HG02571 (cell line): Measurements from ENCODE around the gene CPZ.

Experiments used
- ATAC-seq: cut with Tn5 transposase; IDR thresholded peaks from one replicate; pipeline ENCODE4 v1.9.1; 2021; ENCODE audit warnings: mild to moderate bottlenecking, moderate library complexity; ENCODE audit not compliant: unreplicated experiment

Gene CPZ

GRCh38 chr4:8592366-8593263 is at the start of gene CPZ:
Gene CPZ, plus strand, starts transcription at chr4:8592765. Its CDS starts 69 bp downstream, at chr4:8592834.
- ATAC-seq, result no peak

- ATAC-seq, result no peak
Measured at GRCh38 chr4:8542776-8543525, 49.6 kb upstream of the CPZ start.

- no peak for ATAC-seq
Measured at GRCh38 chr4:8543623-8544022, 48.9 kb upstream of the CPZ start.

- no peak for ATAC-seq
Measured at GRCh38 chr4:8544282-8544681, 48.3 kb upstream of the CPZ start.

GRCh38 chr4:8544741-8545438 is 47.7 kb upstream of the CPZ start:
- no peak for ATAC-seq

- ATAC-seq, result no peak
Measured at GRCh38 chr4:8545439-8545765, 47.2 kb upstream of the CPZ start.

GRCh38 chr4:8546766-8547107 is 45.8 kb upstream of the CPZ start:
- ATAC-seq, result no peak

GRCh38 chr4:8547108-8547911 is 45.3 kb upstream of the CPZ start:
- ATAC-seq, result no peak

GRCh38 chr4:8547912-8548730 is 44.4 kb upstream of the CPZ start:
- no peak for ATAC-seq

- no peak for ATAC-seq
Measured at GRCh38 chr4:8548731-8549351, 43.7 kb upstream of the CPZ start.

- ATAC-seq, result no peak
Measured at GRCh38 chr4:8549352-8549931, 43.1 kb upstream of the CPZ start.

GRCh38 chr4:8550691-8551090 is 41.9 kb upstream of the CPZ start:
- no peak for ATAC-seq

GRCh38 chr4:8552024-8552423 is 40.5 kb upstream of the CPZ start:
- no peak for ATAC-seq

GRCh38 chr4:8552581-8553205 is 39.9 kb upstream of the CPZ start:
- no peak for ATAC-seq

- no peak for ATAC-seq
Measured at GRCh38 chr4:8553216-8553615, 39.3 kb upstream of the CPZ start.

GRCh38 chr4:8553991-8554405 is 38.6 kb upstream of the CPZ start:
- ATAC-seq, result no peak

GRCh38 chr4:8554555-8555100 is 37.9 kb upstream of the CPZ start:
- no peak for ATAC-seq

- no peak for ATAC-seq
Measured at GRCh38 chr4:8555716-8556115, 36.8 kb upstream of the CPZ start.
